ENCODE measurements around the gene VILL.

DNA sequence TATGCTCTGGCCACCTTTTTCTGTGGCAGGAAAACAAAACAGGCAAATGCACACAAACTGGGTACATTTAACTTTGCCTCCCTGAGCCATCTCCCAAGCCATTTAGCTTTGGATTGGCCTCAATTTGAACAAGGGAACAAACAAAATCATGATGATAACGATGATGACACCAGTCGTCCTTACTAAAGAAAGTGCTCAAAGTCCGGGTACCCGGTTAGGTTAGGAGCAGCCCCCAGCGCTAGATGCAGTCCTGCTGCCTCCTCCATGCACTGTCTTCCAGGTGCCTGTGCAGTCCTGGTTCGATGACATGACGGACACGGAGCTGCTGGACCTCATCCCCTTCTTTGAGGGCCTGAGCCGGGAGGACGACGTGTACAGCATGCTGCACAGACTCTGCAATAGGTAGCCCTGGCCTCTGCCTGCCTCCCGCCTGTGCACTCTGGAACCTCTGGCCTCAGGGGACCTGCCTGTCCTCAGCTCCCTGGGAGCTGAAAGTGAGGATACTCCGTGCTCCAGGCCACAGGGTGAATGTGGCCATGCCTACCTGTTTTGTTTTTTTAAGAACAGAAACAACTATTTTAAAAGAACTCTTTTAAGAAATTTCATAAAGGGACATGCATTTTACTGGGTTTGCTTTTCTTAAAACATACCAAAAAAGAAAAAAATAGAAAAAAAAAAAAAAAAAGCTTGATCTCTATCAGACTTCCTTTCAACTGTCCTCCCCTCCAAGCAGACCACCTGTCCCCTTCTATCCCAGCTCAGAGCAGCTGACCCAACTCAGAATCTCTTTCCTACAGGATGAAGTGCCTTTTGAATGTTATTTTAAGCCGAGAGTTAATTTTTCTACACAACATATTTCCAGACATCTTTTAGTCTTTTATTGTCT, 9.9 kb upstream of the VILL start:
- no peak for TF ChIP-seq POLR2A (IDR thresholded peaks at IDR 0.05)
- TF ChIP-seq, protein P1, sequence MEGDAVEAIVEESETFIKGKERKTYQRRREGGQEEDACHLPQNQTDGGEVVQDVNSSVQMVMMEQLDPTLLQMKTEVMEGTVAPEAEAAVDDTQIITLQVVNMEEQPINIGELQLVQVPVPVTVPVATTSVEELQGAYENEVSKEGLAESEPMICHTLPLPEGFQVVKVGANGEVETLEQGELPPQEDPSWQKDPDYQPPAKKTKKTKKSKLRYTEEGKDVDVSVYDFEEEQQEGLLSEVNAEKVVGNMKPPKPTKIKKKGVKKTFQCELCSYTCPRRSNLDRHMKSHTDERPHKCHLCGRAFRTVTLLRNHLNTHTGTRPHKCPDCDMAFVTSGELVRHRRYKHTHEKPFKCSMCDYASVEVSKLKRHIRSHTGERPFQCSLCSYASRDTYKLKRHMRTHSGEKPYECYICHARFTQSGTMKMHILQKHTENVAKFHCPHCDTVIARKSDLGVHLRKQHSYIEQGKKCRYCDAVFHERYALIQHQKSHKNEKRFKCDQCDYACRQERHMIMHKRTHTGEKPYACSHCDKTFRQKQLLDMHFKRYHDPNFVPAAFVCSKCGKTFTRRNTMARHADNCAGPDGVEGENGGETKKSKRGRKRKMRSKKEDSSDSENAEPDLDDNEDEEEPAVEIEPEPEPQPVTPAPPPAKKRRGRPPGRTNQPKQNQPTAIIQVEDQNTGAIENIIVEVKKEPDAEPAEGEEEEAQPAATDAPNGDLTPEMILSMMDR (IDR thresholded peaks at IDR 0.05), result no peak

Data from adrenal gland (tissue), 5 donors.